HG02885 (cell line): ENCODE results near the gene DAZAP2.
"Not testable (repeated sequence)": the region's sequence is repeated elsewhere in the genome, so short reads cannot be mapped to it uniquely, and the experiment has no call there.

ENCODE experiments used
- ATAC-seq: cut with Tn5 transposase; IDR thresholded peaks from one replicate; pipeline ENCODE4 v1.9.1; 2021; ENCODE audit warnings: mild to moderate bottlenecking; ENCODE audit not compliant: unreplicated experiment, poor library complexity

Gene DAZAP2

GRCh38 chr12:51216642-51217041 is 22.0 kb upstream of the DAZAP2 start:
- no peak for ATAC-seq

DNA sequence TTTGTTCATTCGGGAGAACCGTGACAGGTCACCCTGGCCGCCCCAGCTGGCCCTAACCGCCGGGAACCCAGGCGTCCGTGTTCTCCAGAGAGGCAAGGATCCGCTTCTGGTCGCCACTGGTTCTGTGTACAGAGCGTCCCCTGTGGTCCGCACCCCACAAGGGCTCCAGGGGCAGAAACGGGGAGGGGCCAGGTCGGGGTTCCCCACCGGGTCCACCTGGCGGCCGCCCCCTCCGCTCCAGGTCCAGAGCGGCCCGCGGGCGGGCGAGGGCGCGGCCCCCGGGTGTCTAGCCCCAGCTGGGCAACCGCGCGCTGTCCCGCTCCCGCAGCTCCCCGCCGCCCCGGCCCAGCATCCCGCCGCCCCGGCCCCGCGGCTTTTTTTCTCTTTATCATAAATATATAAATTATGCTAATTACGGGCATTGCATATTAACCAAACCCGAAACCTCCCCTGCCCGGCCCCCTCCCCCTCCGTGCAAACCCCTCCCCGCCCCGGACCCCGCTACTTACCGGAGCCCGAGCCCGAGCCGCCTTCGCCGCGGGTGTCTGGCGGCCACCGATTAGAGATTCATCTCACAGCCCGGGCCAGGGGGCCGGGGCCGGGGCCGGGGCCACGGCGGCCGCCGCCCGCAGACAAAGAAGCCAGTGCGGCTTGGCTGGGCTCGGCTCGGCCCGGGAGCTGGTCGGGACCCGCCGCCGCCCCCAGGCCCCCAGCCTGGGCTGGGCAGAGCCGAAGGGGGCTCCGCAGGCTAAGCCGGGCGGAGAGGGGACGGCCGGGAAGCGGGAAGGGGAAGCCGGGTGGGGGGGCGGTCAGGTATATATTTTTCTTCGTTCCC is 21.3 kb upstream of the DAZAP2 start:
- ATAC-seq = peak; percentile 68

DNA sequence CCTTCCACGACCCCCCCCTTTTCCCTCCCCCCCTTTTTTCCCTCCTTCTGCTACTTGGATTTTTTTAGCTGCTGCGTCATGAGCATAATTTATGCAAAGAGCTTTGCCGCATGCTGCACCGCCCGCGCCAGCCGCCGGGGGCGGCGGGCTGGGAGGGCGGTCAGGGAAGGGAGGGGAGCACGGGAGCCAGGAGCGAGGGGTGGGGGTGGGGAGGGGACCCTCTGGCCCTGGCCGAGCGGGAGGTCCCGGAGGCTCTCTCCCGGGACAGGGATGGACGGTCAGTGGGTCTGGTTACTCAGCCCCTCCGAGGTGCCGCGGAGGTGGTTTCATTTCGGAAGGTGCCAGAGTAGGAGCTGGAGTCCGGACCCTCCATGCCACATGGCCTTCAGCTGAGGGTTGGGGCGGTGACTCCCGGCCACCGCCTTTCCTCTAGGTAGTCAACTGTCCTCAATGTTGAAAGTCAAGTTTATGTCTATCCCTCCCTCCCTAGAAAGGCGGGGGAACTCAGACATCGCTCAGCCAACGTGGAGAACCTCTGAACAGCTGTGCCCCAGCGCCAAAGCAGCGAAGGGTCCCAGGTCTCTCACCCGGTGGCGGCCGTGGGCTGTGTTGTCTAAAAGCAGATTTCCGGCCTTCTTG is 20.5 kb upstream of the DAZAP2 start, which contains the start of gene POU6F1:
POU6F1 (minus strand) TSS at position 95 of the 639 bp plus-strand sequence. CDS start 11,226 bp downstream, outside the sequence.
- peak; percentile 76 for ATAC-seq

GRCh38 chr12:51218607-51219161 is 19.9 kb upstream of the DAZAP2 start:
- ATAC-seq = no peak

- no peak for ATAC-seq
Measured at GRCh38 chr12:51219322-51219721, 19.3 kb upstream of the DAZAP2 start.

DNA sequence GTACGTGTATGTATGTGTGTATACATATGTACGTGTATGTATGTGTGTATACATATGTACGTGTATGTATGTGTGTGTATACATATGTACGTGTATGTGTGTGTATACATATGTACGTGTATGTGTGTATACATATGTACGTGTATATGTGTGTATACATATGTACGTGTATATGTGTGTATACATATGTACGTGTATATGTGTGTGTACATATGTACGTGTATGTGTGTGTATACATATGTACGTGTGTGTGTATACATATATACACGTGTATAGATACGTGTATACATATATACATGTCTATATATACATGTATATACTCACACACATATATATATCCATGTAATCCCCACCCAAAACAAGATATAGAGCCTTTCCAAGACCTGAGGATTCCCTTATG is 18.8 kb upstream of the DAZAP2 start:
- ATAC-seq = not testable (repeated sequence)

DNA sequence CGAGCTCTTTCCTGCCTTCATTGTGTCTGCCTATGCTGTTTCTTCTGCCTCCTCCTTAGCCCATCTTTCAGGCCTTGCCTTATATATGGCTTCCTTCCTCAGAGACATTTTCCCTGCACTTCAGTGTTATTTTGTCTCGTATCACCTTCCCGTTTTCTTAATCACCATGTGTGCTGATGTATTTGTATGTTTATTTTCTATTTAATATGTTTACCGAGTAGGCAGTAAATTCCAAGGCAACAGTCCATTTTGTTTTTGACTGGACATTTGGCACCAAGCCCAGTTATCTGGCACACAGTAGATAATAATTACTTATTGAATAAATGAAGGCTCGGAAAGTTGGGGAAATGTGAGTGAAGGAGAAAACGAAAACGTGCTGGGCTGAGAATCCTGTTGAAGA is 16.2 kb upstream of the DAZAP2 start:
- ATAC-seq = no peak

DNA sequence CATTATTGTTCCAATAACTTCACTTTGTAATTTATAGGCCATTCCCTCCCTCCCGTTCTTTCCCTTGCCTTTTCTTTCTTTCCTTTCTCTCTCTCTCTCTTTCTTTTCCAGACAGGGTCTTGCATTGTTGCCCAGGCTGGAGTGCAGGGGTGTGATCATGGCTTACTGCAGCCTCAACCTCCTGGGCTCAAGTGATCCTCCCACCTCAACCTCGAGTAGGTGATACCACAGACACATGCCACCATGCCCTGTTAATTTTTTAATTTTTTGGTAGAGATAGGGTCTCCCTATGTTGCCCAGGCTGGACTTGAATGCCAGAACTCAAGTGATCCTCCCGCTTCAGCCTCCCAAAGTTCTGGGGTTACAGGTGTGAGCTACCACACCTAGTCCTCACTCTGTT is 14.0 kb upstream of the DAZAP2 start:
- ATAC-seq = no peak

- ATAC-seq = no peak
Measured at GRCh38 chr12:51225234-51225633, 13.4 kb upstream of the DAZAP2 start.

- no peak for ATAC-seq
Measured at GRCh38 chr12:51225771-51226170, 12.9 kb upstream of the DAZAP2 start.

GRCh38 chr12:51227112-51227511 is 11.5 kb upstream of the DAZAP2 start:
- not testable (repeated sequence) for ATAC-seq

DNA sequence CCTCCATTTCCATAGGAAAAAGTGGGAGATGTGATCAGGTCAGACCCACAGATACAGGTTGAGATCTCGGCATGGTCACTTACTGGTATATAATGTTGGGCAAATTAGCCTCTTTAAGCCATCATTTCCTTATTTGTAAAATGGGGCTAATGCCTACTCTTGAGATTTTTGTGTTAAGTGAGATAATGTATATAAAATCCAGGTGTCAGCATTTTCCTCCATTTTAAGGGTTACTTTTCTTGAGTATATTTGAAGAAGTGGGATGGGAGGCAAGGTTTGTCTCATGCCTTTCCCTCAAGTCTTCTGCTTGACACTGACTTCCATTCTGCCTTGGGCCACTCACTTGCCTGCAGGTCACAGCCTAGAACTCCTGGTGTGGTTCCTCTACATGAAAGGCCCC is 10.7 kb upstream of the DAZAP2 start:
- no peak for ATAC-seq

- no peak for ATAC-seq
Measured at GRCh38 chr12:51229116-51229809, 9.4 kb upstream of the DAZAP2 start.

DNA sequence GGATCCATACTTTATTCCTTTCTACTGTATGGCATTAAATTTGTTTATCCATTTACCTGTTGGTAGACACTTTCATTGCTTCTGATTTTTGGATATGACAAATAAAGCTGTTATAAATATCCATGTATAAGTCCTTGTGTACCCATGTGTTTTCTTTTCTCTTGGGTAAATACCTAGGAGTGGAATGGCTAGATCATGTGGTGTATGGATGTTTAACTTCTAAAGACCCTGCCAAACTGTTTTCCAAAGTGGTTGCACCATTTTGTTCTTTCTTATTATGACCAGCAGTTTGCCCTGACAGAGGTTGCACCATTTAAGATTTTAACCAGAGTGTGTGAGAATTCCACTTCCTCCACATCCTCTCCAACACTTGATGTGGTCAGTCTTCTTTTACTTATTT is 6.0 kb upstream of the DAZAP2 start:
- no peak for ATAC-seq

GRCh38 chr12:51234530-51234929 is 4.1 kb upstream of the DAZAP2 start:
- ATAC-seq = no peak

- peak; percentile 3 for ATAC-seq
Measured at GRCh38 chr12:51238037-51238509, 553 bp upstream of the DAZAP2 start.

GRCh38 chr12:51240971-51241370 is 2.3 kb downstream of the DAZAP2 start:
- no peak for ATAC-seq

DNA sequence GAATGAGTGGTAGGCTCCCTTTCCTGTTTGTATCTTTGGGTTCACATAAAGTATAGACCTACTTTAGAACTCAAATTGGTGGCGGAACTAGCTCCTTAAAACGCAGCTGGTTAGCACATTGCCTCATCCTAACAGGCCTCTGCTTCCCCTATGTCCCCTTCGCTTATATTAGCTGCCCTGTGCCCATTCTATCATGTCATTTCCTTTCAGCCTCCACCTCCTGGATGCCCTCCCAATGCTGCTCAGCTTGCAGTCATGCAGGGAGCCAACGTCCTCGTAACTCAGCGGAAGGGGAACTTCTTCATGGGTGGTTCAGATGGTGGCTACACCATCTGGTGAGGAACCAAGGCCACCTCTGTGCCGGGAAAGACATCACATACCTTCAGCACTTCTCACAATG is 3.5 kb downstream of the DAZAP2 start:
- no peak for ATAC-seq

DNA sequence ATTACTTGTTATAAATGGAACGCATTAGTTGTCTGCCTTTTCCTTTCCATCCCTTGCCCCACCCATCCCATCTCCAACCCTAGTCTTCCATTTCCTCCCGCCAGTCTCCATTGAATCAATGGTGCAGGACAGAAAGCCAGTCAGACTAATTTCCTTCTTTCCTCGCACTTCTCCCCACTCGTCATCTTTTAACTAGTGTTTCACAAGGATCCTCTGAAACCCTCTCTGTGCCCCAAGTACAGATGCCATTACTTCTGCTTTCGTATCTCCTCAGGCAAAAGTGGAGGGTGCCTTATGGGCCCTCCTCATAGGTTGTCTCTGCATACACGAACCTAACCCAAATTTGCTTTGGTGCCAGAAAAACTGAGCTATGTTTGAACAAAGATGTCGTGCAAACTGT is 4.2 kb downstream of the DAZAP2 start:
- no peak for ATAC-seq

GRCh38 chr12:51244269-51244668 is 5.6 kb downstream of the DAZAP2 start:
- ATAC-seq = no peak
